Right renal cortex interstitium (tissue), 3 donors: ENCODE results near the gene E2F1. TPM values are rescaled to one million over a fixed set of nuclear protein-coding genes. Genes with fewer than 3 reads are reported as not detected.
"Not testable (repeated sequence)": the region's sequence is repeated elsewhere in the genome, so short reads cannot be mapped to it uniquely, and the experiment has no call there.

Experiments
- DNase-seq, 3 donors: peaks; one replicate each; pipeline ENCODE4 v3.0.0-alpha.2; 2013; ENCODE audit warnings: low read depth in 3 of 3, low spot score in 2 of 3
- polyA plus RNA-seq, 3 donors: library from polyadenylated mRNA; unstranded; fragments of 120-200 nt; gene quantifications; one replicate each; pipeline ENCODE4 v1.2.1, GENCODE V29; 2013; ENCODE audit not compliant: insufficient read length in 3 of 3

E2F1 gene
- polyA plus RNA-seq, 3 donors: 11.0 to 11.4 (median 11.3) TPM

GRCh38 chr20:33646959-33647602, 39.1 kb downstream of the E2F1 start:
- DNase-seq: not testable (repeated sequence)

- DNase-seq: no peak
Observed at GRCh38 chr20:33646191-33646590, 40.0 kb downstream of the E2F1 start.

DNA sequence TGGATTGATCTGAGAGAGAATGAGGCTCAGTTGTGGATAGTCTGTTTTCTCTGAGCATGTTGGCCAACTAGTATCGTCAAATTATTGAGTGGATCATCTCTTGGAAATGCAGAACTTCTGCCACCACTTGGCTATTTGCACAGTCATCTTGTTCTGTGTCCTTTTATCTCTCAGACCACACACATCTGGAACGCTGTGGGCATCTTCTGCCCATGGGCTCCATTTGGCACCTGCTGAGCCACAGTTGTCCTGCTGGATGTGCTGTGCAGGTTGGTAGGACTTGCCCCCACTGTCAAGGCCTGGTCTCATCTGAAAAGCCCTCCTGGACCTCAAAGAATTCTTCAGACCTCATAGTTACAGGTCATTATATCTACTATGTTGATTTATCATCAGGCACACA, 40.8 kb downstream of the E2F1 start:
- no peak for DNase-seq

GRCh38 chr20:33645072-33645358, 41.2 kb downstream of the E2F1 start:
- DNase-seq: no peak

GRCh38 chr20:33644313-33645071, 41.7 kb downstream of the E2F1 start:
- DNase-seq: no peak

- DNase-seq: no peak
Observed at GRCh38 chr20:33640287-33640686, 45.9 kb downstream of the E2F1 start.

- no peak for DNase-seq
Observed at GRCh38 chr20:33636776-33637175, 49.4 kb downstream of the E2F1 start.

DNA sequence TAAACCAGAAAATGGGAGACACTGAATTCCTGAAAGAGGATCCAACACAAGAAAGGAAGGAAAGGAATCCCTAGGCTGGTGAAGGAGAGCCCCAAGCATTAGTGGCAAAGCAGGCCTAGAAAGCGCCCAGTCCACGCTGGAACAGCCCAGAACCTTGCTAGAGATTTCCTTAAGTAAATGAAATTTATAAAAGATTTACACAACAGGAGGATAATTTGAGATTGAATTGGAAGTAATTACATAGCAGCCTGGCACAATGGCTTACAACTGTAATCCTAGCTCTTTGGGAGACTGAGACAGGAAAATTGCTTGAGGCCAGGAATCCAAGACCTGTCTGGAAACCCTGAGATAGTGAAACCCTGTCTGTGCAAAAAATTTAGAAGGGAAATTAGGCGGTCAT, 50.8 kb downstream of the E2F1 start:
- no peak for DNase-seq

GRCh38 chr20:33631910-33632309, 54.3 kb downstream of the E2F1 start:
- not testable (repeated sequence) for DNase-seq

DNA sequence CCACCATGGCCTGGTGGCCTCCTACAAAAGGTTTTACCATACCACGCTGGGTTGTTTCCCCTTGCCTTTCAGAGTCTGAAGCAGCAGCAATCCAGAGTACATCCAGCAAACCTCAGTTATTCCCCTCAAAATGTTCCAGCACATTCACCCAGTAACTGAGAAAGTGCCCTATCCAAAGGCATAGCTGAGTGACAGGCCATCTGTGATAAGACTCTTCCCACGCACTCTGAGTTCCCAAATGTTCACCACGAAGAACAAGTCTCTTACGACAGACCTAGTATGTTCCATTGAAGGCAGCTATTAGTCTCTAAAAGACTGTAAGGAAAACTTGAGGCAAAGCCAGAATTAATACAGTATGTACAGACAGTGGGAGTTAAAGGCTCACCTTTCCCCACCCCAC, 55.7 kb downstream of the E2F1 start:
- no peak for DNase-seq

- no peak for DNase-seq
Observed at GRCh38 chr20:33629979-33630378, 56.2 kb downstream of the E2F1 start.

DNA sequence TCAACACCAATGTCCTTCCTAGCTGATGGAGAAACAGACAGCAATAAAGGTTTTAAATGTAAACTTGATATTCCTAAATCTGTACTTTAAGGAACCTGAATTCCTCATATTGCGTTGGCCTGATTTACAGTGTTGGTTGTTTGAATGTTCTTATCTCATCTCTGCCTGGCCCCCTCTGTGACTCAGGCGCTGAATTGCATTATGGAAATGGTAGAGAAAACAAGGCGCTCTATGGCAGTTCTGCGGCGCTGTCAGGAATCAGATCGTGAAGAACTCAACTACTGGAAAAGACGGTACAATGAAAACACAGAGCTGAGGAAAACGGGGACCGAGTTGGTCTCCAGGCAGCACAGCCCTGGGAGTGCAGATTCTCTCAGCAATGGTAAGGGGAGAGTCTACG, 56.7 kb downstream of the E2F1 start:
- no peak for DNase-seq

DNA sequence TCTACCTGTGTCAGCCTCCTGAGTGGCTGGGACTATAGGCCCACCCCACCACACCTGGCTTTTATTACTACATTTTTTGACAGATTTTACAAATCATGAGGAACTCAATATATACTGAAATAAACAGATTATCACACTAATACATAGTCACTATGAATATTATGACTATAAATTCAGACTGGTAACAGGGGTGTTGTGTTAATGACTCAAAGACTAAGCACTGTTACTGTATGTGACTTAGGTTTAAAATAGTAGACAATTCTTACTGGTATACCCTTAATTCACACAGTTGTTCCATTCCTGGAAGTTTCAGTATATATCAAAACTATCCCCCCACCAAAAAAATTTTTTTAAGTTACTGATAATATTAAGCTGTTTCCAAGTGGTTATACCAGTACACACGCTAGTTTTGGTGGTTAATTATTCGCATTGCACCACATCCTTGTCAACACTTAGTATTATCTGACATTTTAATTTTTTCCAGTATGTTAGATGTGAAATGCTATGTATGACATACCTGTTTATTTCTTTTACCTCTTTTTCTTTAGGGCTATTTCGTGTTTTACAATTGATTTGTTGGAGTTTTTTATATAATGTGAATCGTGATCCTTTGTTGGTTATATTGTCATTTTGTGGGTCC, 58.5 kb downstream of the E2F1 start:
- no peak for DNase-seq

DNA sequence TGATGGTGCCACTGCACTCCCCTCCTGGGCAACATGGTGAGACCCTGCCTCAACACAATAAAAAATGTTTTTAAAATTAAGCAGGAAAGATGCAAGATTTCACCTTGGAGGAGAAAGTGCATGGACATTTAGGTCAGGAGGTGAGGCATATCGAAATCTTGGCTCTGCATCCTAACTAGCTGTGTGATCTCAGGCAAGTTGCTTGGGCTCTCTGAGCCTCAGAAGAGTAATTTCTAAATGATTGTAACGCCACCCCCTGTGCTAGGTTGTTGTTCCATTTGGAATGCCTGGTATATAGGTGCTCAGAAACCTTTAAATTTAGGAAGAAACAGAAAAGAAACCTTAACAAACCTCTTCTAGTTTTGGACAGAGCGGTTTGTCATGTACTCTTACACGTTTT, 60.0 kb downstream of the E2F1 start:
- no peak for DNase-seq

Other genes starting within 250 kb of the E2F1 start
- gene SNTA1, start 242.6 kb downstream of the E2F1 start, polyA plus RNA-seq: 1 to 10 TPM; 9.1 to 9.8 (median 9.6) TPM
- 10 to 100 TPM; 24.4 to 27.0 (median 26.1) TPM for gene CBFA2T2, start 196.3 kb downstream of the E2F1 start, polyA plus RNA-seq
- under 1 TPM; 0.16 to 0.21 (median 0.19) TPM for gene C20orf144, start 24.1 kb downstream of the E2F1 start, polyA plus RNA-seq
- gene ACTL10, start 19.4 kb downstream of the E2F1 start, polyA plus RNA-seq: under 1 TPM; 0.25 to 0.48 (median 0.29) TPM
- 10 to 100 TPM; 11.4 to 15.0 (median 12.5) TPM for gene NECAB3, start 12.0 kb downstream of the E2F1 start, polyA plus RNA-seq
- 1 to 10 TPM; 7.8 to 8.5 (median 8.2) TPM for gene PXMP4, start 33.9 kb upstream of the E2F1 start, polyA plus RNA-seq
- 1 to 10 TPM; 2.5 to 2.8 (median 2.5) TPM for gene ZNF341, start 45.6 kb upstream of the E2F1 start, polyA plus RNA-seq
- 100 to 1,000 TPM; 111 to 117 (median 114) TPM for gene CHMP4B, start 125.0 kb upstream of the E2F1 start, polyA plus RNA-seq